ENCODE results near the gene TSPEAR.

GRCh38 chr21:44684077-44684476 is 27.3 kb downstream of the TSPEAR start:
- TF ChIP-seq, protein P1, sequence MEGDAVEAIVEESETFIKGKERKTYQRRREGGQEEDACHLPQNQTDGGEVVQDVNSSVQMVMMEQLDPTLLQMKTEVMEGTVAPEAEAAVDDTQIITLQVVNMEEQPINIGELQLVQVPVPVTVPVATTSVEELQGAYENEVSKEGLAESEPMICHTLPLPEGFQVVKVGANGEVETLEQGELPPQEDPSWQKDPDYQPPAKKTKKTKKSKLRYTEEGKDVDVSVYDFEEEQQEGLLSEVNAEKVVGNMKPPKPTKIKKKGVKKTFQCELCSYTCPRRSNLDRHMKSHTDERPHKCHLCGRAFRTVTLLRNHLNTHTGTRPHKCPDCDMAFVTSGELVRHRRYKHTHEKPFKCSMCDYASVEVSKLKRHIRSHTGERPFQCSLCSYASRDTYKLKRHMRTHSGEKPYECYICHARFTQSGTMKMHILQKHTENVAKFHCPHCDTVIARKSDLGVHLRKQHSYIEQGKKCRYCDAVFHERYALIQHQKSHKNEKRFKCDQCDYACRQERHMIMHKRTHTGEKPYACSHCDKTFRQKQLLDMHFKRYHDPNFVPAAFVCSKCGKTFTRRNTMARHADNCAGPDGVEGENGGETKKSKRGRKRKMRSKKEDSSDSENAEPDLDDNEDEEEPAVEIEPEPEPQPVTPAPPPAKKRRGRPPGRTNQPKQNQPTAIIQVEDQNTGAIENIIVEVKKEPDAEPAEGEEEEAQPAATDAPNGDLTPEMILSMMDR (IDR thresholded peaks at IDR 0.05), result no peak
- no peak for TF ChIP-seq POLR2AphosphoS5 (IDR thresholded peaks at IDR 0.05; ENCODE audit: low read depth, low read length)
- TF ChIP-seq REST (IDR thresholded peaks at IDR 0.05; ENCODE audit: low read depth, low read length), result no peak

All from SK-N-SH (cell line).